Measurements from ENCODE around the gene DEUP1. TPM values are rescaled to one million over a fixed set of nuclear protein-coding genes. Genes with fewer than 3 reads are reported as not detected.

Gene DEUP1
- total and polyA plus RNA-seq, 7 donors = 0.03 TPM; not detected in 6

- TF ChIP-seq EP300 (IDR thresholded peaks at IDR 0.05) (no peak), POLR2AphosphoS5 (IDR thresholded peaks at IDR 0.05) (no peak), CTCF (IDR thresholded peaks at IDR 0.05) (no peak), POLR2A (IDR thresholded peaks at IDR 0.05) (no peak)
- Histone ChIP-seq H3K27me3 (no peaks in the 10 kb centered on the region), H3K36me3 (no peaks in the 10 kb centered on the region), H3K9me3 (no peaks in the 10 kb centered on the region), H3K4me3 (no peak overlapping the region), H3K27ac (no peak overlapping the region), H3K4me1 (no peaks in the 10 kb centered on the region)
- DNase-seq = no peak
- intact Hi-C loops (cut with DNase I) = no loop called here
- WGBS, 2 donors = 92% methylated on average over 2 of the region's 2 CpGs
These were observed 37.5 kb downstream of the DEUP1 start for GRCh38 chr11:93368022-93368421.

GRCh38 chr11:93370260-93370659 lies 39.7 kb downstream of the DEUP1 start:
- 67 to 69% methylated on average over 2 of the region's 2 CpGs for WGBS, 2 donors
- H3K4me3 ChIP-seq = no peak overlapping the region
- TF ChIP-seq CTCF (IDR thresholded peaks at IDR 0.05) = no peak
- no peak for TF ChIP-seq EP300 (IDR thresholded peaks at IDR 0.05)
- no peak for TF ChIP-seq POLR2A (IDR thresholded peaks at IDR 0.05)
- TF ChIP-seq POLR2AphosphoS5 (IDR thresholded peaks at IDR 0.05) = no peak
- H3K9me3 ChIP-seq = no peaks in the 10 kb centered on the region
- no peaks in the 10 kb centered on the region for H3K4me1 ChIP-seq
- DNase-seq = no peak
- no peaks in the 10 kb centered on the region for H3K27me3 ChIP-seq
- H3K36me3 ChIP-seq = no peaks in the 10 kb centered on the region
- H3K27ac ChIP-seq = no peak overlapping the region
- intact Hi-C loops (cut with DNase I) = no loop called here

- TF ChIP-seq POLR2AphosphoS5 (IDR thresholded peaks at IDR 0.05) (no peak), CTCF (IDR thresholded peaks at IDR 0.05) (no peak), POLR2A (IDR thresholded peaks at IDR 0.05) (no peak), EP300 (IDR thresholded peaks at IDR 0.05) (no peak)
- intact Hi-C loops (cut with DNase I) = no loop called here
- DNase-seq = no peak
- no peak overlapping the region for H3K4me3 ChIP-seq
- no peaks in the 10 kb centered on the region for H3K36me3 ChIP-seq
- H3K27ac ChIP-seq = no peak overlapping the region
- no peaks in the 10 kb centered on the region for H3K27me3 ChIP-seq
- no peaks in the 10 kb centered on the region for H3K9me3 ChIP-seq
- no peaks in the 10 kb centered on the region for H3K4me1 ChIP-seq
These were observed 59.2 kb downstream of the DEUP1 start for GRCh38 chr11:93389737-93390136.

- Histone ChIP-seq H3K9me3 (no peaks in the 10 kb centered on the region), H3K36me3 (no peaks in the 10 kb centered on the region), H3K27ac (no peak overlapping the region), H3K27me3 (no peaks in the 10 kb centered on the region), H3K4me3 (no peak overlapping the region), H3K4me1 (no peaks in the 10 kb centered on the region)
- DNase-seq = no peak
- WGBS, 2 donors = 76 to 81% methylated on average over 3 of the region's 3 CpGs
- intact Hi-C loops (cut with DNase I) = no loop called here
- TF ChIP-seq POLR2A (IDR thresholded peaks at IDR 0.05) = no peak
- TF ChIP-seq POLR2AphosphoS5 (IDR thresholded peaks at IDR 0.05) = no peak
- no peak for TF ChIP-seq CTCF (IDR thresholded peaks at IDR 0.05)
- no peak for TF ChIP-seq EP300 (IDR thresholded peaks at IDR 0.05)
These were observed 62.3 kb downstream of the DEUP1 start for GRCh38 chr11:93392867-93393266.

- 55 to 75% methylated on average over 4 of the region's 4 CpGs for WGBS, 2 donors
- Histone ChIP-seq H3K27me3 (no peaks in the 10 kb centered on the region), H3K36me3 (no peaks in the 10 kb centered on the region), H3K27ac (no peak overlapping the region), H3K9me3 (no peaks in the 10 kb centered on the region), H3K4me3 (no peak overlapping the region), H3K4me1 (no peaks in the 10 kb centered on the region)
- no peak for DNase-seq
- TF ChIP-seq POLR2AphosphoS5 (IDR thresholded peaks at IDR 0.05) (no peak), CTCF (IDR thresholded peaks at IDR 0.05) (no peak), EP300 (IDR thresholded peaks at IDR 0.05) (no peak), POLR2A (IDR thresholded peaks at IDR 0.05) (no peak)
- intact Hi-C loops (cut with DNase I) = no loop called here
These were observed 62.8 kb downstream of the DEUP1 start for GRCh38 chr11:93393386-93393785.

Measured in sigmoid colon (tissue), 7 donors.